ENCODE measurements around the gene HOXA11. TPM values are rescaled to one million over a fixed set of nuclear protein-coding genes. Genes with fewer than 3 reads are reported as not detected.

HOXA11 gene
- total RNA-seq, 6 experiments from 2014 or later = 33.1 to 42.1 (median 39.1) TPM

DNA sequence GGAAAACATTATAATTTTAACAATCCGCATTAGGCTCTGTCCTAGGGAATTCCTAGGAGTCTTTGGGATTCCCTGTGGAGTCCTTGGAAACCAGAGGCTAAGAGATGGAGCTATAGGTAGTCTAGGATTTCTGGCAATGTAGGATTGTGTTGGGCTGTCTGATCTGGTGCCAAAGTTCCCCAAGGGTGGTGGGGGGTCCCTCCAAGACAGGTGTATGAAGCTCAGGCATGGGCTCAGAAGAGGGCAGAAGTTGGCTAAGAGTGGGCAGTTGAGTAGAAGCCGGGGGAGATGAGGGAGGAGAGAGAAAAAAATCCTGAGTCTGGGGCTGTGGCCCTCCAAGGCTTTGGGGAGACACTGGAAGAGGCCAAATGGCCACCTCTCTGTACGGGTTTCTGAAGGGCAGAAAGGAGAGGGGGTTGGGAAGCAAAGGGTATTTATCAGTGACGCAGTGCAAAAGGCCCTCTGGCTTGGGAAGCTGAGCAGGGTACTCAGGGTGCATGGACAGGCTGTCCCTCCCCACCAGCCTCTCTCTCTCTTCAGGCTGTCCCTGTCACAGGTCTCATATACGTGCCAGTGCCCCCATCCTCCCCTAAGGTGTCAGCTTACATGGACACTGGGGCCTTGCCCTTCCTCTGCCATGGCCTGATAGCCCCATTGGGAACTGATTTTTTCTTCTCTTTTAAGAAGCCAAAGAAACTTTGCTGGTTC, 38.4 kb downstream of the HOXA11 start:
- no peak for DNase-seq
- Mint-ChIP-seq H3K36me3 (ENCODE audit: low read depth) (peaks cover 8% of the 10 kb centered on the region; the same call in 1 of the 2 replicates), H3K4me3 (no peak overlapping the region), H3K27ac (no peak overlapping the region), H3K9me3 (no peaks in the 10 kb centered on the region), H3K27me3 (ENCODE audit: insufficient read depth) (peaks cover 3% of the 10 kb centered on the region; the same call in 1 of the 2 replicates), H3K4me1 (ENCODE audit: low read depth) (peaks cover 39% of the 10 kb centered on the region)
- TF ChIP-seq, protein P1, sequence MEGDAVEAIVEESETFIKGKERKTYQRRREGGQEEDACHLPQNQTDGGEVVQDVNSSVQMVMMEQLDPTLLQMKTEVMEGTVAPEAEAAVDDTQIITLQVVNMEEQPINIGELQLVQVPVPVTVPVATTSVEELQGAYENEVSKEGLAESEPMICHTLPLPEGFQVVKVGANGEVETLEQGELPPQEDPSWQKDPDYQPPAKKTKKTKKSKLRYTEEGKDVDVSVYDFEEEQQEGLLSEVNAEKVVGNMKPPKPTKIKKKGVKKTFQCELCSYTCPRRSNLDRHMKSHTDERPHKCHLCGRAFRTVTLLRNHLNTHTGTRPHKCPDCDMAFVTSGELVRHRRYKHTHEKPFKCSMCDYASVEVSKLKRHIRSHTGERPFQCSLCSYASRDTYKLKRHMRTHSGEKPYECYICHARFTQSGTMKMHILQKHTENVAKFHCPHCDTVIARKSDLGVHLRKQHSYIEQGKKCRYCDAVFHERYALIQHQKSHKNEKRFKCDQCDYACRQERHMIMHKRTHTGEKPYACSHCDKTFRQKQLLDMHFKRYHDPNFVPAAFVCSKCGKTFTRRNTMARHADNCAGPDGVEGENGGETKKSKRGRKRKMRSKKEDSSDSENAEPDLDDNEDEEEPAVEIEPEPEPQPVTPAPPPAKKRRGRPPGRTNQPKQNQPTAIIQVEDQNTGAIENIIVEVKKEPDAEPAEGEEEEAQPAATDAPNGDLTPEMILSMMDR (IDR thresholded peaks at IDR 0.05) = no peak

DNA sequence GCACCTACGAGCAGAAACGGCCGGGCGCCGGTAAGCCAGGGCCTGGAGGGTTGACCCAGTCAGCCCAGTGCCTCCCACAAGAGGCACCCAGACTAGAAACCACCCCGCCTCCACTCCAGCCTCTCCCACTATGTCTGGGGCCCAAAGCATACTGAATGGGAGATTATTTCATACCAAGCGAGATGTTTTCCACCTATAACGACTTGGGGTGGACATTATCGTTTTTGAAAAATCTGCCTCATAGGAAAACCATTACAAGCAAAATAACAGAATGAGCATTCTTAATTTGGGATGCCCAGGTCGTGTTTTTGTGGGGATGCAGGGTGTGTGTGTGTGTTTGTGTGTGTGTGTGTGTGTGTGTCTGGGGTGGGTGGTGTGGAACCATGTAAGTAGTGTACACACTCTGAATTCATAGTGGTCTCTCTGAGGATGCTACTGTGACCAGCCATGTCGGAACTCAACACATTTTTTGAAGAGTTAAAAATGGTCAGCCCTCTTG, 39.1 kb downstream of the HOXA11 start:
- TF ChIP-seq, protein P1 (IDR thresholded peaks at IDR 0.05) = no peak
- H3K9me3 Mint-ChIP-seq = no peaks in the 10 kb centered on the region
- H3K4me1 Mint-ChIP-seq (ENCODE audit: low read depth) = peaks cover 34% of the 10 kb centered on the region
- no peak overlapping the region for H3K4me3 Mint-ChIP-seq
- DNase-seq = no peak
- peaks cover 14% of the 10 kb centered on the region; the same call in 1 of the 2 replicates for H3K36me3 Mint-ChIP-seq (ENCODE audit: low read depth)
- H3K27ac Mint-ChIP-seq = no peak overlapping the region
- peaks cover 3% of the 10 kb centered on the region; the same call in 1 of the 2 replicates for H3K27me3 Mint-ChIP-seq (ENCODE audit: insufficient read depth)

DNA sequence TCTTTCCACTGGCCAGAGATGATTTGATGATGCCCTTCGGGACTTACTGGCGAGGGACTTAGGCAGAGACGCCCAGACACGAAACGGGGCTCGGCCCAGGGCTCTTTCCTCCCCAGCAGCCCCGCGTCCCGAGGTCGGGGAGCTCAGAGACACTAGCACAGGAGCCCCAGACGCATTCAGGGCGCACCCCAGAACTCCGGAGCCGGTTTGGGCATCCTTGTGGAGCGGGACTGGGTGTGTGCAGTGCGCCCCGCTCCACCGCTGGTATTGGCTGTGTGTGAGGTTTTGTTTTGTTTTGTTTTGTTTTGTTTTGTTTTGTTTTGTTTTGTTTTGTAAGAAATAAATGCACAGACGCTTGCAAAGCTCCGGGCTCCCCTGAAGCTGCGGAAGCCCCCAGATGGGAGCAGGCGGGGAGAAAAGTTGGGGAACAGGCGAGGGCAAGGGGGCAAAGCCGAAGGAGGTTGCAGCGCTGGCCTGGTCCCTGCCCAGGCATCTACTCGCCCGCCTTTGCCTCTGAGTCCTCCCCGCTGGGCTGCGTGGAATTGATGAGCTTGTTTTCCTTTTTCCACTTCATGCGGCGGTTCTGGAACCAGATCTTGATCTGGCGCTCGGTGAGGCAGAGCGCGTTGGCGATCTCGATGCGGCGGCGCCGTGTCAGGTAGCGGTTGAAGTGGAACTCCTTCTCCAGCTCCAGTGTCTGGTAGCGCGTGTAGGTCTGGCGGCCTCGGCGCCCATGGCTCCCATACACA, 39.7 kb downstream of the HOXA11 start:
- Mint-ChIP-seq H3K4me1 (ENCODE audit: low read depth) (peaks cover 30% of the 10 kb centered on the region), H3K27ac (no peak overlapping the region), H3K27me3 (ENCODE audit: insufficient read depth) (peaks cover 3% of the 10 kb centered on the region; the same call in 1 of the 2 replicates), H3K9me3 (no peaks in the 10 kb centered on the region), H3K4me3 (no peak overlapping the region), H3K36me3 (ENCODE audit: low read depth) (peaks cover 14% of the 10 kb centered on the region; the same call in 1 of the 2 replicates)
- no peak for DNase-seq
- TF ChIP-seq, protein P1 (IDR thresholded peaks at IDR 0.05) = no peak

DNA sequence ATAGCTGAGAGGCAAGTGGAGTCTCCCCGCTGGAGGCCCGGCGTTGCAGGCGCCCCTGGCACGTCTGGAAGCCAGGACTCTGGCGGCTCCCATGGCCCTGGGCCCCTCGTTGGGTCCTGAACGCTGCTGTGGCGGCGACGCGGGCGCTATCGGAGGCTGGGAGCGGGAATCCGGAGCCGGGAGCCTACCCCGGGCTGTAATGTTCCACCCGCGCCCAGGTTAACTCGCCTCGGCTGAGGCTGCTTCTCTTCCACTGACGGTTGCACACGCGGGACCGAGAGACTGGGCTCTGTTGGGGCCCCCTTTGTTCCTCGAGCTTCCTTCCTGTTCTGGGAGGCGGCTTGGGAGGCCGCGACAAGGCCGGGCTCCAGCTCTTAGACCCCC, 40.3 kb downstream of the HOXA11 start:
- Mint-ChIP-seq H3K27ac (no peak overlapping the region), H3K36me3 (ENCODE audit: low read depth) (peaks cover 14% of the 10 kb centered on the region; the same call in 1 of the 2 replicates), H3K9me3 (no peaks in the 10 kb centered on the region), H3K4me1 (ENCODE audit: low read depth) (peaks cover 24% of the 10 kb centered on the region), H3K27me3 (ENCODE audit: insufficient read depth) (peaks cover 3% of the 10 kb centered on the region; the same call in 1 of the 2 replicates), H3K4me3 (no peak overlapping the region)
- TF ChIP-seq, protein P1 (IDR thresholded peaks at IDR 0.05) = no peak
- DNase-seq = no peak

DNA sequence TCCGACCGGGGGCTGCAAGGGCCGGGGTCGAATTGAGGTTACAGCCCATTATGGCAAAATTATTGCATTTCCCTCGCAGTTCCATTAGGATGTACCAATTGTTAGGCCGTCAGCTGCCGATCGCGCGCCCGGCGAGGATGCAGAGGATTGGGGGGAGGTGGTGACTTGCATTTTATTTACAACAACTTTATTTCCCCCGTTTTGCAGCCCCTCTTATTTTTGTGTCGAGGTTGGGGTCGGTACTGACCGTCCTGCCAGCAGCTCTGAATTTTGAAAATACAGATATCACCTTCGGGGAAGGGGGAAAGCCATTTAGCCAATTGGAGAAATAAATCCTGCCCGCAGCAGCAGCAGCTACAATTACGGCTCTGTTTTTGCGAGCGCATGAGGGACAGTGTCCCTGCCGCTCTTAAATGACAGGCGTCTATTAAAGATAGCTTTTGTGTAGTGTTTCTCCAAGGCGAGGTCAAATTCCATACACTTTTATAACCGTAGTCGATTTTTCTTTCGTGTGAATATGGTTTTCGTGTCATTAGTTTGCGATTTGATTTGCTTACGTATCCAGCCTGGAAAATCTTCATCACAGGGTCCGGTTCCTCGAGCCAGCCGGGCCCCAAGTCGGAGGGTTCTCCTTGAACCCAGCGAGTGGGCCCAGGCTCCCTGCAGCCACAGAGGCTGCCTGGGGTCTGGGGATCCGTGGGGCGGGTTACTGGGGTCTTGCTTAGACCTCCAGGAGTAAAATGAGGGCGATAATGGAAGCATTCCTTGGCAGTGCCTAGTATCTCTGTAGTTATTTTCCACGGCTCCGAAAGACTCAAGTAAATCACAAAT, 40.9 kb downstream of the HOXA11 start:
- Mint-ChIP-seq H3K27me3 (ENCODE audit: insufficient read depth) (peaks cover 3% of the 10 kb centered on the region; the same call in 1 of the 2 replicates), H3K27ac (no peak overlapping the region), H3K4me1 (ENCODE audit: low read depth) (peaks cover 18% of the 10 kb centered on the region), H3K4me3 (no peak overlapping the region; the same call in 1 of the 2 replicates), H3K36me3 (ENCODE audit: low read depth) (peaks cover 14% of the 10 kb centered on the region; the same call in 1 of the 2 replicates), H3K9me3 (no peaks in the 10 kb centered on the region)
- TF ChIP-seq, protein P1 (IDR thresholded peaks at IDR 0.05) = peak; percentile 2; the same call in 1 of the 2 replicates
- DNase-seq = no peak

Measured in HFFc6 (cell line).